Measurements from ENCODE around the gene MCTP1. TPM values are rescaled to one million over a fixed set of nuclear protein-coding genes. Genes with fewer than 3 reads are reported as not detected.

MCTP1 gene
- total and polyA plus RNA-seq, 2 of the 13 experiments (the other 11 are each of a cell fraction or from before 2014, with no cell fraction given), result 0.15 to 0.48 TPM

DNA sequence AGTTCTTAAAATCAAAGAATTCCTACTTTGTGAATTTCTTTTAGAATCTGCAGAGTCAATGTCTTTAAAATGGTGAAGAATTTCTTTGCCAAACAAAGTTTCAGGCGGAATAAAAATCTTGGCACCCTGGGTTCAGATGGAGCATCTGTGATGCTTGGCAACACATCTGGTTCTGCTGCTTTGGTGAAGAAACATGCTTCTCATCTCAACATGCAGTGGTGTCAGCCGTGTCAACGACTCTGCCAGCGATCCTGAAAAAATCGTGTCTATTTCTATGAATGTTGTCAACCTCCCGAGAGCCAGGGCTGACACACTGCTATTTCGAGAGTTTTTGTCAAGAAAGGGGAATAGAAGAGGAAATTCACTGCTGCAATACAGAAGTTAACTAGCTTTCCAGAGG is 514.9 kb downstream of the MCTP1 start (continued):
- no peak for TF ChIP-seq ZNF251 (CRISPR knock-in tag; IDR thresholded peaks at IDR 0.05)
- TF ChIP-seq, protein P1, sequence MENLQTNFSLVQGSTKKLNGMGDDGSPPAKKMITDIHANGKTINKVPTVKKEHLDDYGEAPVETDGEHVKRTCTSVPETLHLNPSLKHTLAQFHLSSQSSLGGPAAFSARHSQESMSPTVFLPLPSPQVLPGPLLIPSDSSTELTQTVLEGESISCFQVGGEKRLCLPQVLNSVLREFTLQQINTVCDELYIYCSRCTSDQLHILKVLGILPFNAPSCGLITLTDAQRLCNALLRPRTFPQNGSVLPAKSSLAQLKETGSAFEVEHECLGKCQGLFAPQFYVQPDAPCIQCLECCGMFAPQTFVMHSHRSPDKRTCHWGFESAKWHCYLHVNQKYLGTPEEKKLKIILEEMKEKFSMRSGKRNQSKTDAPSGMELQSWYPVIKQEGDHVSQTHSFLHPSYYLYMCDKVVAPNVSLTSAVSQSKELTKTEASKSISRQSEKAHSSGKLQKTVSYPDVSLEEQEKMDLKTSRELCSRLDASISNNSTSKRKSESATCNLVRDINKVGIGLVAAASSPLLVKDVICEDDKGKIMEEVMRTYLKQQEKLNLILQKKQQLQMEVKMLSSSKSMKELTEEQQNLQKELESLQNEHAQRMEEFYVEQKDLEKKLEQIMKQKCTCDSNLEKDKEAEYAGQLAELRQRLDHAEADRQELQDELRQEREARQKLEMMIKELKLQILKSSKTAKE (CRISPR knock-in tag; IDR thresholded peaks at IDR 0.05; ENCODE audit: borderline replicate concordance), result no peak
- TF ChIP-seq CCDC6 (CRISPR knock-in tag; IDR thresholded peaks at IDR 0.05), result no peak
- no peak for TF ChIP-seq PAX8 (CRISPR knock-in tag; IDR thresholded peaks at IDR 0.05; ENCODE audit: borderline replicate concordance)

DNA sequence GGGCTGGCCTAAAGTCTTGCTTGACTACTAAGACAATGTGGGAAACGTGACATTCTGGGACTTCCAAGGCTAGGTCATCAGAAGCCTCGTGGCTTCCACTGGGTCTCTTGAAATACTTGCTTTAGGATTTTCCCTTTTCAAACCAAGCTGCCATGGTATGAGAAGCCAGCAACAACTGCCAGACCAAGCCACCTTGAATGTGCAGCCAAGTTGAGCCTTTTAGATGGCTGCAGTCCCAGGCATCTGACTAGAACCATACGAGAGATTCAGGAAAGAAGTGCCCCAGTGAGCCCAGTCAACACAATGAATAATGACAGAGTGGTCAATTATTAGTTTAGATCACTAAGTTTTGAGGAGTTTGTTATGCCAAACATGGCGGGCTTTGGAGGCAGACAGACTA is 523.1 kb downstream of the MCTP1 start:
- Histone ChIP-seq H3K27me3 (ENCODE audit: control insufficient read depth in 1 of 2, insufficient read depth in 2 of 2, low read length in 2 of 2) (no peaks in the 10 kb centered on the region), H4K20me1 (ENCODE audit: insufficient read depth, low read length) (no peaks in the 10 kb centered on the region), H3K4me1 (ENCODE audit: insufficient read depth, low read length) (no peaks in the 10 kb centered on the region), H3K9ac (ENCODE audit: insufficient read depth, low read depth, low read length) (no peak overlapping the region), H3K4me2 (ENCODE audit: low read depth, low read length) (no peak overlapping the region), H3K36me3 (replicated peaks in 1 of 2; ENCODE audit: control insufficient read depth in 1 of 2, insufficient read depth in 2 of 2, low read length in 2 of 2) (no peaks in the 10 kb centered on the region), H3K27ac (ENCODE audit: extremely low read length, insufficient read depth, low read length) (no peak overlapping the region), H3K9me3 (ENCODE audit: low read length) (no peaks in the 10 kb centered on the region), H3K4me3 (replicated peaks in 1 of 3; ENCODE audit: insufficient read depth in 1 of 3, low read depth in 2 of 3, low read length in 3 of 3) (no peak overlapping the region), H2AFZ (ENCODE audit: low read length) (no peak overlapping the region), H3K79me2 (ENCODE audit: insufficient read depth, low read length) (no peaks in the 10 kb centered on the region)
- CTCF ChIA-PET (ENCODE audit: low intra/inter-chr PET ratio, low total read pairs), result no interaction called here
- intact Hi-C loops (cut with micrococcal nuclease; ENCODE audit: unreplicated experiment), result no loop called here
- in situ Hi-C loops (cut with HindIII; ENCODE audit: extremely low pct_ligation_motif_present, low pct_unique_long_range_greater_than_20kb), result no loop called here
- DNase-seq (ENCODE audit: low spot score), result no peak
- POLR2A ChIA-PET, result no interaction called here
- no peak for FAIRE-seq
- WGBS (ENCODE audit: low lambda C conversion rate), result 7% methylated on average over 4 of the region's 4 CpGs
- no peak for ATAC-seq
- BruUV-seq (replicated peaks), result no TSS peak
- TF ChIP-seq ZNF468 (CRISPR knock-in tag; IDR thresholded peaks at IDR 0.05) (no peak), RBM39 (IDR thresholded peaks at IDR 0.05; ENCODE audit: low read depth, low read length, poor library complexity, severe bottlenecking) (no peak), DNMT1 (CRISPR knock-in tag; IDR thresholded peaks at IDR 0.05) (no peak), NFYB (CRISPR knock-in tag; IDR thresholded peaks at IDR 0.05) (no peak), TCF7 (IDR thresholded peaks at IDR 0.05; ENCODE audit: low read depth) (no peak), ZNF776 (CRISPR knock-in tag; IDR thresholded peaks at IDR 0.05) (no peak)
- TF ChIP-seq, protein P2, sequence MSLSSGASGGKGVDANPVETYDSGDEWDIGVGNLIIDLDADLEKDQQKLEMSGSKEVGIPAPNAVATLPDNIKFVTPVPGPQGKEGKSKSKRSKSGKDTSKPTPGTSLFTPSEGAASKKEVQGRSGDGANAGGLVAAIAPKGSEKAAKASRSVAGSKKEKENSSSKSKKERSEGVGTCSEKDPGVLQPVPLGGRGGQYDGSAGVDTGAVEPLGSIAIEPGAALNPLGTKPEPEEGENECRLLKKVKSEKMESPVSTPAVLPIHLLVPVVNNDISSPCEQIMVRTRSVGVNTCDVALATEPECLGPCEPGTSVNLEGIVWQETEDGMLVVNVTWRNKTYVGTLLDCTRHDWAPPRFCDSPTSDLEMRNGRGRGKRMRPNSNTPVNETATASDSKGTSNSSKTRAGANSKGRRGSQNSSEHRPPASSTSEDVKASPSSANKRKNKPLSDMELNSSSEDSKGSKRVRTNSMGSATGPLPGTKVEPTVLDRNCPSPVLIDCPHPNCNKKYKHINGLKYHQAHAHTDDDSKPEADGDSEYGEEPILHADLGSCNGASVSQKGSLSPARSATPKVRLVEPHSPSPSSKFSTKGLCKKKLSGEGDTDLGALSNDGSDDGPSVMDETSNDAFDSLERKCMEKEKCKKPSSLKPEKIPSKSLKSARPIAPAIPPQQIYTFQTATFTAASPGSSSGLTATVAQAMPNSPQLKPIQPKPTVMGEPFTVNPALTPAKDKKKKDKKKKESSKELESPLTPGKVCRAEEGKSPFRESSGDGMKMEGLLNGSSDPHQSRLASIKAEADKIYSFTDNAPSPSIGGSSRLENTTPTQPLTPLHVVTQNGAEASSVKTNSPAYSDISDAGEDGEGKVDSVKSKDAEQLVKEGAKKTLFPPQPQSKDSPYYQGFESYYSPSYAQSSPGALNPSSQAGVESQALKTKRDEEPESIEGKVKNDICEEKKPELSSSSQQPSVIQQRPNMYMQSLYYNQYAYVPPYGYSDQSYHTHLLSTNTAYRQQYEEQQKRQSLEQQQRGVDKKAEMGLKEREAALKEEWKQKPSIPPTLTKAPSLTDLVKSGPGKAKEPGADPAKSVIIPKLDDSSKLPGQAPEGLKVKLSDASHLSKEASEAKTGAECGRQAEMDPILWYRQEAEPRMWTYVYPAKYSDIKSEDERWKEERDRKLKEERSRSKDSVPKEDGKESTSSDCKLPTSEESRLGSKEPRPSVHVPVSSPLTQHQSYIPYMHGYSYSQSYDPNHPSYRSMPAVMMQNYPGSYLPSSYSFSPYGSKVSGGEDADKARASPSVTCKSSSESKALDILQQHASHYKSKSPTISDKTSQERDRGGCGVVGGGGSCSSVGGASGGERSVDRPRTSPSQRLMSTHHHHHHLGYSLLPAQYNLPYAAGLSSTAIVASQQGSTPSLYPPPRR (CRISPR knock-in tag; IDR thresholded peaks at IDR 0.05; ENCODE audit: borderline replicate concordance), result no peak
- TF ChIP-seq, protein P3, sequence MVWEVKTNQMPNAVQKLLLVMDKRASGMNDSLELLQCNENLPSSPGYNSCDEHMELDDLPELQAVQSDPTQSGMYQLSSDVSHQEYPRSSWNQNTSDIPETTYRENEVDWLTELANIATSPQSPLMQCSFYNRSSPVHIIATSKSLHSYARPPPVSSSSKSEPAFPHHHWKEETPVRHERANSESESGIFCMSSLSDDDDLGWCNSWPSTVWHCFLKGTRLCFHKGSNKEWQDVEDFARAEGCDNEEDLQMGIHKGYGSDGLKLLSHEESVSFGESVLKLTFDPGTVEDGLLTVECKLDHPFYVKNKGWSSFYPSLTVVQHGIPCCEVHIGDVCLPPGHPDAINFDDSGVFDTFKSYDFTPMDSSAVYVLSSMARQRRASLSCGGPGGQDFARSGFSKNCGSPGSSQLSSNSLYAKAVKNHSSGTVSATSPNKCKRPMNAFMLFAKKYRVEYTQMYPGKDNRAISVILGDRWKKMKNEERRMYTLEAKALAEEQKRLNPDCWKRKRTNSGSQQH (CRISPR knock-in tag; IDR thresholded peaks at IDR 0.05; ENCODE audit: low read depth), result no peak
